Gastroesophageal sphincter (tissue), 4 donors: ENCODE measurements around the gene PYGB. TPM values are rescaled to one million over a fixed set of nuclear protein-coding genes. Genes with fewer than 3 reads are reported as not detected.

Experiments
- ATAC-seq: fragments of 150-250 bp; one replicate; pipeline ENCODE4 v1.9.1; 2016; ENCODE audit warnings: mild to moderate bottlenecking, moderate library complexity
- H3K27ac ChIP-seq, 4 donors: fragments of 200-600 bp; sonication (generic) in 3 of 4; 1 replicate in 3 of 4; 2 replicates in 1 of 4; pipeline ENCODE4 v1.5.1; 2016 to 2019
- H3K27me3 ChIP-seq: fragments of 200-600 bp; sonication (generic); one replicate; pipeline ENCODE4 v1.5.1; 2019
- H3K36me3 ChIP-seq, 2 donors: fragments of 200-600 bp; sonication (generic); one replicate each; pipeline ENCODE4 v1.5.1; 2019; ENCODE audit warnings: control low read depth in 1 of 2
- H3K4me1 ChIP-seq, 3 donors: fragments of 200-600 bp; sonication (generic); 1 replicate in 2 of 3; 2 replicates in 1 of 3; pipeline ENCODE4 v1.5.1; 2016 to 2019; ENCODE audit warnings: control low read depth in 2 of 3
- H3K4me3 ChIP-seq, 2 donors: fragments of 200-600 bp; sonication (generic); one replicate each; pipeline ENCODE4 v1.5.1; 2019; ENCODE audit warnings: mild to moderate bottlenecking in 1 of 2, moderate library complexity in 1 of 2
- H3K9me3 ChIP-seq, 3 donors: fragments of 200-600 bp; sonication (generic); one replicate each; pipeline ENCODE4 v1.5.1; 2017 to 2019; ENCODE audit warnings: control low read depth in 2 of 3
- EP300 ChIP-seq: sonication (generic); formaldehyde crosslinking; IDR thresholded peaks from one replicate; pipeline ENCODE4 v1.6.1; 2017; ENCODE audit warnings: antibody characterized with exemption, mild to moderate bottlenecking
- POLR2A ChIP-seq, 2 donors: fragments of 450-650 bp; IDR thresholded peaks; one replicate each; pipeline ENCODE4 v1.6.1; 2017; ENCODE audit warnings: antibody characterized with exemption in 2 of 2, mild to moderate bottlenecking in 2 of 2, moderate library complexity in 1 of 2
- POLR2AphosphoS5 ChIP-seq: sonication (generic); formaldehyde crosslinking; IDR thresholded peaks from one replicate; pipeline ENCODE4 v1.6.1; 2017; ENCODE audit warnings: antibody characterized with exemption
- WGBS, 2 donors: methylation state at CpG; one replicate each; pipeline ENCODE4 v1.1.5; 2018; ENCODE audit warnings: low coverage in 1 of 2; 5-methylcytosine and 5-hydroxymethylcytosine counted together
- total RNA-seq, 4 donors: library from RNA; depleted of rRNA; stranded (reverse); fragments of >200 nt; gene quantifications; one replicate each; pipeline ENCODE4 v1.1.0, GENCODE V29; 2016
- TF ChIP-seq, protein P1 (sequence below), 4 experiments: fragments of 200-600 bp in 2 of 4; fragments of 450-650 bp in 2 of 4; sonication (generic) in 1 of 4; IDR thresholded peaks; one replicate each; pipeline ENCODE4 v1.5.1; 2017 to 2019; ENCODE audit warnings: antibody characterized with exemption in 4 of 4, mild to moderate bottlenecking in 2 of 4, moderate library complexity in 2 of 4

Gene PYGB
- total RNA-seq, 4 donors from 2014 or later = 131 to 663 (median 337) TPM

DNA sequence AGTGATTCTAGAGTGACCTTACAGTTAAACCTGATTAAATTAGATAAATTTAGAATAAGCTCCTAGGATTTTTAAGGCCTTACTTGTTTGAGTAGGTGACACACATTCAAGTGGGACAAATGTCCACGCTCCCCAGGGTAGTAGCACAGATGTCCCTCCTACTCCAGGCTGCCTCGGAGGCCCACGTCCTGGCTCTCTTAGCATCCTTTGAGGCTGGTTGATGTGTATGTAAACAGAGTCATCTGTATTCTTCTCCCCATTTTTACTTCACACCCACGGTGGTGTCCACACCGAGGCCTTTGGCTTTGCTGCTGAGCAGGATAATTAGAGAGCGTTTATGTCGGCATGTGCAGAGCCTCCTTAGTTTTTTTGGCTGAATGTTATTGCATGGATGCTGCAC lies 36.6 kb upstream of the PYGB start:
- Histone ChIP-seq H3K27me3 (no peaks in the 10 kb centered on the region), H3K9me3 (no peaks in the 10 kb centered on the region), H3K27ac (no peak overlapping the region), H3K4me1 (no peaks in the 10 kb centered on the region), H3K36me3 (peaks cover 0 to 76% of the 10 kb centered on the region in 2 donors), H3K4me3 (no peak overlapping the region)
- WGBS, 2 donors = 75 to 87% methylated on average over 5 to 6 of the region's 7 CpGs
- no peak for ATAC-seq
- TF ChIP-seq, protein P1, sequence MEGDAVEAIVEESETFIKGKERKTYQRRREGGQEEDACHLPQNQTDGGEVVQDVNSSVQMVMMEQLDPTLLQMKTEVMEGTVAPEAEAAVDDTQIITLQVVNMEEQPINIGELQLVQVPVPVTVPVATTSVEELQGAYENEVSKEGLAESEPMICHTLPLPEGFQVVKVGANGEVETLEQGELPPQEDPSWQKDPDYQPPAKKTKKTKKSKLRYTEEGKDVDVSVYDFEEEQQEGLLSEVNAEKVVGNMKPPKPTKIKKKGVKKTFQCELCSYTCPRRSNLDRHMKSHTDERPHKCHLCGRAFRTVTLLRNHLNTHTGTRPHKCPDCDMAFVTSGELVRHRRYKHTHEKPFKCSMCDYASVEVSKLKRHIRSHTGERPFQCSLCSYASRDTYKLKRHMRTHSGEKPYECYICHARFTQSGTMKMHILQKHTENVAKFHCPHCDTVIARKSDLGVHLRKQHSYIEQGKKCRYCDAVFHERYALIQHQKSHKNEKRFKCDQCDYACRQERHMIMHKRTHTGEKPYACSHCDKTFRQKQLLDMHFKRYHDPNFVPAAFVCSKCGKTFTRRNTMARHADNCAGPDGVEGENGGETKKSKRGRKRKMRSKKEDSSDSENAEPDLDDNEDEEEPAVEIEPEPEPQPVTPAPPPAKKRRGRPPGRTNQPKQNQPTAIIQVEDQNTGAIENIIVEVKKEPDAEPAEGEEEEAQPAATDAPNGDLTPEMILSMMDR (IDR thresholded peaks at IDR 0.05) = no peak
- TF ChIP-seq POLR2AphosphoS5 (no peak), POLR2A (IDR thresholded peaks at IDR 0.05) (no peak), EP300 (no peak)

DNA sequence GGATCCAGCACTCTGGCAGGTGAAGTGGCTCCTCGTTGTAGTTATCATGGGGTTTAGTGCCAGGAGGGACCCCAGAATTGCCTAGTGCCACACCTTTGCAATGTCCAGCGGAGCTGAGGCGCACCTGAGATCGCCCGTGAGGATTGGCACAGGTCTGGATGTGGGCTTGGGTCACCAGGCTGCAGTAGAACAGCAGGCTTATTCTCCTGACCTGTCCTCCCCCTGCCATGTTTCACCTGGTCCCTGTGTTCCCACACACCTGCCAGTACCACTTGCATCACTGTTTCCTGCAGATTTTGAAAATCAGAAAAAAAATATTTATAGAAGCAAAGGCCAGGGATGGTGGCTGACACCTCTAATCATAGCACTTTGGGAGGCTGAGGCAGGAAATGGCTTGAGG lies 35.6 kb upstream of the PYGB start:
- ATAC-seq = no peak
- TF ChIP-seq, protein P1 (IDR thresholded peaks at IDR 0.05) = no peak
- no peak for TF ChIP-seq POLR2AphosphoS5
- TF ChIP-seq POLR2A (IDR thresholded peaks at IDR 0.05) = no peak
- TF ChIP-seq EP300 = no peak
- peaks cover 0 to 79% of the 10 kb centered on the region in 2 donors for H3K36me3 ChIP-seq
- no peak overlapping the region for H3K27ac ChIP-seq
- H3K4me3 ChIP-seq = no peak overlapping the region
- WGBS, 2 donors = no CpG with 5 or more reads among the region's 5 CpGs
- H3K27me3 ChIP-seq = no peaks in the 10 kb centered on the region
- H3K4me1 ChIP-seq = peaks cover 0 to 7% (median 0%) of the 10 kb centered on the region in 3 donors
- no peaks in the 10 kb centered on the region for H3K9me3 ChIP-seq

DNA sequence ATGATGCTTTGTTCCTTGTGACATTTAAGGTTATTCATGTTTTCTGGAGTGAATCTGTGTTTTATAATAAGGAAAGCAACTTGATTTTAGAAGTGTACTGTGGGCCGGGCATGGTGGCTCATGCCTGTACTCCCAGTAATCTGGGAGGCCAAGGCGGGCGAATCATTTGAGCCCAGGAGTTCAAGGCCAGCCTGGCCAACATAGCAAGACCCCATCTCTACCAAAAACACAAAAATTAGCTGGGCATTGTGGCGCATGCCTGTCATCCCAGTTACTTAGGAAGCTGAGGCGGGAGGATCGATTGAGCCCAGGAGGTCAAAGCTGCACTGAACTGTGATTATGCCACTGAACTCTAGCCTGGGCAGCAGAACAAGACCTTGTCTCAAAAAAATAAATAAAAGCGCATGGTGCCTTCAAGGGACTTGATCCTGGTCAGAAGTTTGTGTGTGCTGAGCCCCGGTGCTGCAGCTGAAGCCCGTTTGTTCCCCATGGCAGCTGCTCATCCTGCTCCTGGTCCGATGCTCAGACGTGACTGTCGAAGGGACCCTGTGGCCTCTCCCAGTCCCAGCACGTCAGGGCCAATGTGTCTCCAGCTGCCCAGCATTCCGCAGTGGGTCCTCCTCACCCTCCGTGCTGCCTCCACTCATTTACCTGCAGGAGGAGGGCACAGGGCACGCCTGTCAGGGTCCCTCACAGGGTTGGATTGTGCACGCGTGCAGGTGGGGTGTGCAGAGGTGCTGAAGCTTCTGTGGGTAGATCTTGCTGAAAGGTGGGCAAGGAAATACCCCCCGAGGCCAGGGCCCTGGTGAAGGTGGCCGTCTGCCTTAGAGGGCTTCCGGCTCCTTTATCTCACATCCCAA lies 34.1 kb upstream of the PYGB start:
- Histone ChIP-seq H3K9me3 (no peaks in the 10 kb centered on the region), H3K36me3 (peaks cover 0 to 93% of the 10 kb centered on the region in 2 donors)
- 90 to 95% methylated on average over 7 to 8 of the region's 21 CpGs for WGBS, 2 donors

DNA sequence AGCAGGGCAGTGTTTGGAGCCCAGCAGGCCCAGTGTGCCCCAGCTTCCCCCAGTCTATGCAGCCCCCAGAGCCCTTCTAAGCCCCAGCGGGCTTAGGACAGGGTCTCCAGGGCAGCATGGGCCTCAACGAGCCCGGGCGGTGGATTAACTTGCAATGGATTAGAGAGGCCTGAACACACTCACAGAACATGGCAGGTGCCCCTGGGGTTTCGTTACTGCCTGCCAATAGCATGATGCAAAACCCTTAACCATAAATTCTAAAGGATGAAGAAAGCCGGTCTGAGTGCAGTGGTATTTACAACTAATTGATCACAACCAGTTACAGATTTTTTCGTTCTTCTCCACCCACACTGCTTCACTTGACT lies 33.5 kb upstream of the PYGB start:
- no peak overlapping the region for H3K27ac ChIP-seq
- H3K36me3 ChIP-seq = peaks cover 0 to 99% of the 10 kb centered on the region in 2 donors
- no peak for ATAC-seq
- H3K4me3 ChIP-seq = no peak overlapping the region
- H3K4me1 ChIP-seq = peaks cover 0 to 7% (median 0%) of the 10 kb centered on the region in 3 donors
- 71 to 82% methylated on average over 2 to 3 of the region's 7 CpGs for WGBS, 2 donors
- no peaks in the 10 kb centered on the region for H3K9me3 ChIP-seq
- no peaks in the 10 kb centered on the region for H3K27me3 ChIP-seq
- TF ChIP-seq POLR2AphosphoS5 (no peak), POLR2A (IDR thresholded peaks at IDR 0.05) (no peak), EP300 (no peak)
- TF ChIP-seq, protein P1 (IDR thresholded peaks at IDR 0.05) = no peak

More for the DNA sequence above, 34.1 kb upstream of the PYGB start:
- Histone ChIP-seq H3K4me3 (no peak overlapping the region), H3K27ac (no peak overlapping the region), H3K27me3 (no peaks in the 10 kb centered on the region), H3K4me1 (peaks cover 0 to 7% (median 0%) of the 10 kb centered on the region in 3 donors)
- TF ChIP-seq, protein P1 (IDR thresholded peaks at IDR 0.05) = no peak
- no peak for TF ChIP-seq POLR2A (IDR thresholded peaks at IDR 0.05)
- no peak for TF ChIP-seq POLR2AphosphoS5
- TF ChIP-seq EP300 = no peak
- no peak for ATAC-seq

DNA sequence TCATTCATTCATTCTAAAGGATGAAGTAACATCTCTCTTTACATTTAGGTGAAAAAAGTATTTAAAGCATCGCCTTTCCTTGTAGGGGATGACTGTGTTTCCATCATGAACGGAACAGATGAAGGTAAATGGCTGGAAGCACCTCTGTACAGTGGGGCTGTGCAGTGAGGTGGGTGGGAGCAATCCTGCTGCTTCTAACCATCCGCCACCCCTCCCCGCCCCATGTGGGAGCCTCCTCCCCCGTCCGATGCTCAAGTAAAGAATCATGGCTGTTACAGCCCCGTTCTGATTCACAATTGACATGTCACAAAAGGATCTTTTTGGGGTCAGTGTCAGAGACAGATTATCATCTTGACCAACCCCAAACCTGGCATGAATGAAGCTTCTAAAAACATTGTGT lies 33.1 kb upstream of the PYGB start:
- Histone ChIP-seq H3K4me1 (peaks cover 0 to 7% (median 0%) of the 10 kb centered on the region in 3 donors), H3K4me3 (no peak overlapping the region), H3K9me3 (no peaks in the 10 kb centered on the region), H3K27me3 (no peaks in the 10 kb centered on the region), H3K36me3 (peaks cover 0 to 100% of the 10 kb centered on the region in 2 donors), H3K27ac (no peak overlapping the region)
- WGBS, 2 donors = 68 to 81% methylated on average over 3 to 6 of the region's 7 CpGs
- no peak for TF ChIP-seq POLR2AphosphoS5
- no peak for TF ChIP-seq POLR2A (IDR thresholded peaks at IDR 0.05)
- no peak for ATAC-seq
